ENCODE results near the gene CALN1. TPM values are rescaled to one million over a fixed set of nuclear protein-coding genes. Genes with fewer than 3 reads are reported as not detected.

The CALN1 gene
- polyA plus RNA-seq, 1 experiment, result not detected

DNA sequence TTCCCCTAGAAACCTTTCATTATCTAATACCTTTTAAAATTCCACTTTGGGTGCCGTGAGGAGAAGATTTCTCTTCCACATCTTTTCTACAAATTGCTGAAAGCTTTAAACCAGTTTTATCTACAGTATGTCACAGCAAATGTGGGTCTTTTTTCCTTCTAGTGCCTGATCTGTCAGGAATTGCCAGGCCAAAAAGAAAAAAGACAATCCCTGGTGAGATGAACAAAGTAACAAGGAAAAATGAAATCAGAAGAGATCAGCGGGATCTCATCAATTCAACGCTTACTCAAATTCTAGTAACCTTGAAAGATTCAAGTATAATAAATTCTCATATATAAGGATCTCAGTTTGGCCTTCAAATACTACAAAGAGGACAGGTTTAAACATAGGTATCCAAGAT, 449.5 kb downstream of the CALN1 start:
- no peak for DNase-seq (ENCODE audit: low read depth, low spot score)
- Histone ChIP-seq H3K9me3 (ENCODE audit: control insufficient read depth, insufficient read depth, low read length) (peaks cover 5% of the 10 kb centered on the region), H3K27me3 (ENCODE audit: control insufficient read depth, insufficient read depth, low read length) (no peaks in the 10 kb centered on the region), H3K4me3 (ENCODE audit: low read depth, low read length) (no peak overlapping the region), H3K27ac (ENCODE audit: low read depth, low read length) (no peak overlapping the region)
- POLR2A ChIA-PET, result no interaction called here
- TF ChIP-seq, protein P1, sequence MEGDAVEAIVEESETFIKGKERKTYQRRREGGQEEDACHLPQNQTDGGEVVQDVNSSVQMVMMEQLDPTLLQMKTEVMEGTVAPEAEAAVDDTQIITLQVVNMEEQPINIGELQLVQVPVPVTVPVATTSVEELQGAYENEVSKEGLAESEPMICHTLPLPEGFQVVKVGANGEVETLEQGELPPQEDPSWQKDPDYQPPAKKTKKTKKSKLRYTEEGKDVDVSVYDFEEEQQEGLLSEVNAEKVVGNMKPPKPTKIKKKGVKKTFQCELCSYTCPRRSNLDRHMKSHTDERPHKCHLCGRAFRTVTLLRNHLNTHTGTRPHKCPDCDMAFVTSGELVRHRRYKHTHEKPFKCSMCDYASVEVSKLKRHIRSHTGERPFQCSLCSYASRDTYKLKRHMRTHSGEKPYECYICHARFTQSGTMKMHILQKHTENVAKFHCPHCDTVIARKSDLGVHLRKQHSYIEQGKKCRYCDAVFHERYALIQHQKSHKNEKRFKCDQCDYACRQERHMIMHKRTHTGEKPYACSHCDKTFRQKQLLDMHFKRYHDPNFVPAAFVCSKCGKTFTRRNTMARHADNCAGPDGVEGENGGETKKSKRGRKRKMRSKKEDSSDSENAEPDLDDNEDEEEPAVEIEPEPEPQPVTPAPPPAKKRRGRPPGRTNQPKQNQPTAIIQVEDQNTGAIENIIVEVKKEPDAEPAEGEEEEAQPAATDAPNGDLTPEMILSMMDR (IDR thresholded peaks at IDR 0.05; ENCODE audit: low read depth, low read length), result no peak
- CTCF ChIA-PET, result no interaction called here

DNA sequence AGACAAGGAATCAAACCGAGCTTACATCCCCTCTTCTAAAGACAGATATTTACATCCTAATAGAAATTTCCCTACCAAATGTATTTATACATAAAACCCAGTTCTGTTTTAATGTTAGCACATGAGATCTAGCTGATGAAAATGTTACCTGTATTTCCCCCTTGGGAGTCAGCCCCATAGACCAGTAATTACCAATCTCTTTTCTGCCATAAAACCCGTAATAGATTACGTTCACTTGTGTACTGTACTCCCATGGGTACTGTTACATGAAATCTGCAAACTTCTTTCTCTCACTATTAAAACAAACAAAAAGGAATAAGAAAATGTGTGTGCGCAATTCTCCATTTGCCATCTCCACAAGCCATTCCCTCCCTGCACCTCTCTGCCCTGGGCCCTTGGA, 450.9 kb downstream of the CALN1 start:
- TF ChIP-seq, protein P1 (IDR thresholded peaks at IDR 0.05; ENCODE audit: low read depth, low read length), result no peak
- Histone ChIP-seq H3K27ac (ENCODE audit: low read depth, low read length) (no peak overlapping the region), H3K4me3 (ENCODE audit: low read depth, low read length) (no peak overlapping the region), H3K27me3 (ENCODE audit: control insufficient read depth, insufficient read depth, low read length) (no peaks in the 10 kb centered on the region), H3K9me3 (ENCODE audit: control insufficient read depth, insufficient read depth, low read length) (peaks cover 5% of the 10 kb centered on the region)
- CTCF ChIA-PET, result no interaction called here
- POLR2A ChIA-PET, result no interaction called here
- DNase-seq (ENCODE audit: low read depth, low spot score), result no peak

DNA sequence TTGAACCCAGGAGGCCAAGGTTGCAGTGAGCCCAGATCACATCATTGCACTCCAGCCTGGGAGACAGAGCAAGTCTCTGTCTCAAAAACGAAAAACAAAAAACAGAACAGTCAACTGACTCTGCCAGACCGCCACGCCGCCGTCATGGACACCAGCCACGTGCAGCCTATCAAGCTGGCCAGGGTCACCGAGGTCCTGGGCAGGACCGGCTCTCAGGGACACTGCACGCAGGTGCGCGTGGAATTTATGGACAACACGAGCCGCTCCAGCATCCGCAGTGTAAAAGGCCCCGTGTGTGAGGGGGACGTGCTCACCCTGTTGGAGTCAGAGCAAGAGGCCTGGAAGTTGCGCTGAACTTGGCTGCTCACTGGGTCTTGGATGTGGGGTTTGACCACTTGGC, 470.0 kb downstream of the CALN1 start:
- Histone ChIP-seq H3K27ac (ENCODE audit: low read depth, low read length) (no peak overlapping the region), H3K4me3 (ENCODE audit: low read depth, low read length) (no peak overlapping the region), H3K27me3 (ENCODE audit: control insufficient read depth, insufficient read depth, low read length) (no peaks in the 10 kb centered on the region), H3K9me3 (ENCODE audit: control insufficient read depth, insufficient read depth, low read length) (peaks cover 30% of the 10 kb centered on the region)
- TF ChIP-seq, protein P1 (IDR thresholded peaks at IDR 0.05; ENCODE audit: low read depth, low read length), result no peak
- CTCF ChIA-PET, result no interaction called here
- POLR2A ChIA-PET, result no interaction called here
- DNase-seq (ENCODE audit: low read depth, low spot score), result no peak

DNA sequence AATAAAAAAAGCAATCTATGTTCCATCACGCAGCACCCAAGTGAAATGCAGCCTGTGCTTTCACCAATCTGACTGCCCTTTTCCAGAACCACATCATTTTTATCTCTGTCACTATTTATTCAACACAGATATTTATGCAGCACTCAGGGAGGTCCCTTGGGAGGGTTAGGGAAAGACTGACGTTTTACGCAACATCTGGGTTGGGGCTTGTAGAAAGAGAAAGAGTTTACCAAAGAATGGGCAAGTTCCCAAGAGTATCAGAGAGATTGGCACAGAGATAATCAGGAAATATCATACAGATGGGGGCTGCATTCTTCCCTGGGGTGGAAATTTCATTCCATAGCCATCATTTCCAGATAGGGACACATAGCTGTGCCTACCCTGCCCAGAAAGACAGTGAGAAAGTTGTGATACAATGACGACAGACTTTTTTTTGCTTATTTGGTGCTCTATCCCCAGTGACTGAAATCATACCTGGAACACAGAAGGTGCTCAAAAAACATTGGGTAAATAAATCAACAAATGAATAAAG, 474.2 kb downstream of the CALN1 start:
- Histone ChIP-seq H3K9me3 (ENCODE audit: control insufficient read depth, insufficient read depth, low read length) (peaks cover 33% of the 10 kb centered on the region), H3K27ac (ENCODE audit: low read depth, low read length) (no peak overlapping the region), H3K27me3 (ENCODE audit: control insufficient read depth, insufficient read depth, low read length) (no peaks in the 10 kb centered on the region), H3K4me3 (ENCODE audit: low read depth, low read length) (no peak overlapping the region)
- POLR2A ChIA-PET, result no interaction called here
- DNase-seq (ENCODE audit: low read depth, low spot score), result no peak
- TF ChIP-seq, protein P1 (IDR thresholded peaks at IDR 0.05; ENCODE audit: low read depth, low read length), result no peak
- CTCF ChIA-PET, result no interaction called here

DNA sequence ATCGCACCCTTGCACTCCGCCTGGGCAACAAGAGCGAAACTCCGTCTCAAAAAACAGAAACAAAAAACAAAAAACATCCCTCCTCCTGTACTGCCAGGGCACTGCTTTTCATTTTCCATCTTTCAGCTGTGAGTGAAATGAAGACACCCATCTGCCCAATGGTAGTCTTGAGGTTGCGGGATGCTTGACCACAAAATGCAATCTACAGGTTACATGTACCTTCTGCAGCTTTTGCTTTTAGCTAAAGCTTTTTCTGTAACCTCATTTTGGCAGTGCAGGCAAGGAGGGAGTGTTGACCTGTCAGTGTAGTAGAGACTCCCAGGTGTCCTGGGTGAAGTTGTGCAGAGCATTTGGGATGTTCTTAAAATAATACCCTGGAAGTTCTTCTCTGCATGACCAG, 476.5 kb downstream of the CALN1 start:
- ChIA-PET POLR2A (no interaction called here), CTCF (no interaction called here)
- H3K27ac ChIP-seq (ENCODE audit: low read depth, low read length), result no peak overlapping the region
- H3K27me3 ChIP-seq (ENCODE audit: control insufficient read depth, insufficient read depth, low read length), result no peaks in the 10 kb centered on the region
- no peak overlapping the region for H3K4me3 ChIP-seq (ENCODE audit: low read depth, low read length)
- DNase-seq (ENCODE audit: low read depth, low spot score), result no peak
- TF ChIP-seq, protein P1 (IDR thresholded peaks at IDR 0.05; ENCODE audit: low read depth, low read length), result no peak
- peaks cover 36% of the 10 kb centered on the region for H3K9me3 ChIP-seq (ENCODE audit: control insufficient read depth, insufficient read depth, low read length)

Measured in AG04450 (cell line).